GM18517 (cell line): ENCODE data around the gene RWDD1.

Experiments
- ATAC-seq: cut with Tn5 transposase; IDR thresholded peaks from one replicate; pipeline ENCODE4 v1.9.1; 2021; ENCODE audit warnings: mild to moderate bottlenecking, moderate library complexity; ENCODE audit not compliant: unreplicated experiment

The RWDD1 gene

GRCh38 chr6:116570856-116571682 lies at the start of gene RWDD1:
TSS of gene RWDD1 (plus strand) at chr6:116571504. CDS start at chr6:116571583, 79 bp downstream.
- peak; percentile 97 for ATAC-seq

- ATAC-seq, result no peak
Measured at GRCh38 chr6:116522896-116523295, 48.4 kb upstream of the RWDD1 start.

GRCh38 chr6:116524236-116524635 lies 47.1 kb upstream of the RWDD1 start:
- no peak for ATAC-seq

GRCh38 chr6:116528133-116528532 lies 43.2 kb upstream of the RWDD1 start:
- ATAC-seq, result no peak

- ATAC-seq, result no peak
Measured at GRCh38 chr6:116528780-116529179, 42.5 kb upstream of the RWDD1 start.

GRCh38 chr6:116529466-116530290 lies 41.6 kb upstream of the RWDD1 start:
- no peak for ATAC-seq

- ATAC-seq, result no peak
Measured at GRCh38 chr6:116530436-116530835, 40.9 kb upstream of the RWDD1 start.

GRCh38 chr6:116531675-116532570 lies 39.4 kb upstream of the RWDD1 start:
- peak; percentile 79 for ATAC-seq

- ATAC-seq, result no peak
Measured at GRCh38 chr6:116533233-116533957, 37.9 kb upstream of the RWDD1 start.

- no peak for ATAC-seq
Measured at GRCh38 chr6:116535109-116535508, 36.2 kb upstream of the RWDD1 start.

- no peak for ATAC-seq
Measured at GRCh38 chr6:116536216-116536621, 35.1 kb upstream of the RWDD1 start.

- ATAC-seq, result no peak
Measured at GRCh38 chr6:116542426-116542825, 28.9 kb upstream of the RWDD1 start.

- ATAC-seq, result no peak
Measured at GRCh38 chr6:116543149-116543548, 28.2 kb upstream of the RWDD1 start.

GRCh38 chr6:116545651-116546050 lies 25.7 kb upstream of the RWDD1 start, which contains the start of gene TRAPPC3L:
TSS of gene TRAPPC3L (minus strand) at chr6:116545684. CDS start at chr6:116545514, 170 bp downstream.
- ATAC-seq, result no peak

- ATAC-seq, result no peak
Measured at GRCh38 chr6:116547358-116547757, 23.9 kb upstream of the RWDD1 start.

GRCh38 chr6:116550796-116551195 lies 20.5 kb upstream of the RWDD1 start:
- ATAC-seq, result no peak

GRCh38 chr6:116553451-116553850 lies 17.9 kb upstream of the RWDD1 start, which contains the start of gene CALHM4:
TSS of gene CALHM4 (plus strand) at chr6:116553751. CDS start at chr6:116553794, 43 bp downstream.
- no peak for ATAC-seq

GRCh38 chr6:116556065-116556464 lies 15.2 kb upstream of the RWDD1 start:
- no peak for ATAC-seq

GRCh38 chr6:116556814-116557415 lies 14.4 kb upstream of the RWDD1 start:
- no peak for ATAC-seq

GRCh38 chr6:116557893-116558292 lies 13.4 kb upstream of the RWDD1 start:
- no peak for ATAC-seq
